GM23338 (cell line): ENCODE results near the gene TSPEAR. TPM values are rescaled to one million over a fixed set of nuclear protein-coding genes. Genes with fewer than 3 reads are reported as not detected.

Experiments
- ATAC-seq: fragments of 200-7000 bp; cut with Tn5 transposase; 3 replicates; pipeline ENCODE4 v1.9.1; 2020
- DNase-seq: peaks from one replicate; pipeline ENCODE4 v3.0.0-alpha.2; 2015; ENCODE audit warnings: low spot score
- H2AFZ ChIP-seq: fragments of 200-600 bp; sonication (generic); 2 replicates; pipeline ENCODE4 v1.8.0; 2016; ENCODE audit warnings: antibody characterized with exemption, mild to moderate bottlenecking, moderate library complexity
- H3F3A ChIP-seq: fragments of 200-600 bp; sonication (generic); replicated peaks from 2 replicates; pipeline ENCODE4 v1.8.0; 2017; ENCODE audit warnings: antibody characterized with exemption, mixed run types, low read depth
- H3K27ac ChIP-seq: fragments of 200-600 bp; sonication (generic); 2 replicates; pipeline ENCODE4 v1.6.1; 2016; ENCODE audit warnings: low read depth
- H3K27me3 ChIP-seq: fragments of 200-600 bp; sonication (generic); 2 replicates; pipeline ENCODE4 v1.8.0; 2016; ENCODE audit warnings: mild to moderate bottlenecking, mixed run types, moderate library complexity; ENCODE audit not compliant: insufficient read depth
- H3K36me3 ChIP-seq: fragments of 200-600 bp; sonication (generic); 2 replicates; pipeline ENCODE4 v1.8.0; 2016; ENCODE audit warnings: mild to moderate bottlenecking; ENCODE audit not compliant: insufficient read depth
- H3K4me1 ChIP-seq: fragments of 200-600 bp; sonication (generic); 2 replicates; pipeline ENCODE4 v1.8.0; 2016; ENCODE audit warnings: mild to moderate bottlenecking, moderate library complexity; ENCODE audit not compliant: insufficient read depth
- H3K4me2 ChIP-seq: fragments of 200-600 bp; sonication (generic); 2 replicates; pipeline ENCODE4 v1.7.1; 2017; ENCODE audit warnings: mixed run types
- H3K4me3 ChIP-seq: fragments of 200-600 bp; sonication (generic); 2 replicates; pipeline ENCODE4 v1.6.1; 2016; ENCODE audit warnings: mixed run types
- H3K79me2 ChIP-seq: fragments of 200-600 bp; sonication (generic); replicated peaks from 2 replicates; pipeline ENCODE4 v1.8.0; 2017; ENCODE audit warnings: mild to moderate bottlenecking; ENCODE audit not compliant: insufficient read depth
- H3K9me2 ChIP-seq: fragments of 200-600 bp; sonication (generic); 2 replicates; pipeline ENCODE4 v1.8.0; 2017; ENCODE audit not compliant: insufficient read depth
- H4K20me1 ChIP-seq: fragments of 200-600 bp; sonication (generic); replicated peaks from 2 replicates; pipeline ENCODE4 v1.8.0; 2017; ENCODE audit warnings: mild to moderate bottlenecking; ENCODE audit not compliant: insufficient read depth
- H3K27ac Mint-ChIP-seq: 2 replicates; pipeline ENCODE4 v1.8.0; 2020; ENCODE audit warnings: inconsistent platforms, mild to moderate bottlenecking, moderate library complexity, mixed read lengths
- H3K27me3 Mint-ChIP-seq: 3 replicates; pipeline ENCODE4 v1.8.0; 2022; ENCODE audit warnings: low read depth, mild to moderate bottlenecking, moderate library complexity, mixed read lengths, inconsistent platforms; ENCODE audit not compliant: insufficient read depth, poor library complexity
- H3K36me3 Mint-ChIP-seq: 3 replicates; pipeline ENCODE4 v1.8.0; 2021; ENCODE audit warnings: low read depth, mild to moderate bottlenecking, inconsistent platforms, moderate library complexity, mixed read lengths
- H3K4me1 Mint-ChIP-seq: 3 replicates; pipeline ENCODE4 v1.8.0; 2020; ENCODE audit warnings: mild to moderate bottlenecking, inconsistent platforms, mixed read lengths
- H3K4me3 Mint-ChIP-seq: 3 replicates; pipeline ENCODE4 v1.8.0; 2021; ENCODE audit warnings: moderate library complexity, mild to moderate bottlenecking, inconsistent platforms, mixed read lengths
- H3K9me3 Mint-ChIP-seq: 3 replicates; pipeline ENCODE4 v1.8.0; 2020; ENCODE audit warnings: moderate library complexity, mild to moderate bottlenecking, inconsistent platforms, mixed read lengths
- ZNF114 ChIP-seq: fragments of 250-450 bp; sonication (Bioruptor Pico); IDR thresholded peaks from 2 replicates; pipeline ENCODE4 v1.5.0; 2020; ENCODE audit warnings: mild to moderate bottlenecking, moderate library complexity
- ZNF462 ChIP-seq: fragments of 250-450 bp; sonication (Bioruptor Pico); IDR thresholded peaks from 2 replicates; pipeline ENCODE4 v1.5.0; 2020; ENCODE audit warnings: mild to moderate bottlenecking, moderate library complexity
- polyA plus RNA-seq: library from polyadenylated mRNA; unstranded; fragments of >200 nt; fragmentation: Nextera tagmentation; extraction: Ambion mirVana; gene quantifications from 2 replicates; pipeline ENCODE4 v1.2.1, GENCODE V29; 2016
- total RNA-seq: library from RNA; depleted of rRNA; stranded (reverse); fragments of >200 nt; shearing (Covaris generic); gene quantifications from 2 replicates; pipeline ENCODE4 v1.2.3, GENCODE V29; 2014
- TF ChIP-seq, protein P1 (sequence below), 2 experiments: fragments of 200-600 bp in 1 of 2; sonication (generic) in 1 of 2; conservative IDR thresholded peaks; 2 replicates each; pipeline versions ENCODE4 v1.5.1 to v1.6.1; 2016 to 2017; ENCODE audit warnings: antibody characterized with exemption in 2 of 2, low read depth in 2 of 2, mild to moderate bottlenecking in 2 of 2, moderate library complexity in 1 of 2
- TF ChIP-seq, protein P2 (sequence below): IDR thresholded peaks from 2 replicates; pipeline ENCODE4 v1.6.1; 2016; ENCODE audit warnings: antibody characterized with exemption

TSPEAR gene
- total and polyA plus RNA-seq, 2 experiments from 2014 or later = 0.35 to 0.92 TPM

GRCh38 chr21:44658913-44659595, 52.3 kb downstream of the TSPEAR start:
- H3K27me3 ChIP-seq = no peaks in the 10 kb centered on the region
- TF ChIP-seq, protein P1, sequence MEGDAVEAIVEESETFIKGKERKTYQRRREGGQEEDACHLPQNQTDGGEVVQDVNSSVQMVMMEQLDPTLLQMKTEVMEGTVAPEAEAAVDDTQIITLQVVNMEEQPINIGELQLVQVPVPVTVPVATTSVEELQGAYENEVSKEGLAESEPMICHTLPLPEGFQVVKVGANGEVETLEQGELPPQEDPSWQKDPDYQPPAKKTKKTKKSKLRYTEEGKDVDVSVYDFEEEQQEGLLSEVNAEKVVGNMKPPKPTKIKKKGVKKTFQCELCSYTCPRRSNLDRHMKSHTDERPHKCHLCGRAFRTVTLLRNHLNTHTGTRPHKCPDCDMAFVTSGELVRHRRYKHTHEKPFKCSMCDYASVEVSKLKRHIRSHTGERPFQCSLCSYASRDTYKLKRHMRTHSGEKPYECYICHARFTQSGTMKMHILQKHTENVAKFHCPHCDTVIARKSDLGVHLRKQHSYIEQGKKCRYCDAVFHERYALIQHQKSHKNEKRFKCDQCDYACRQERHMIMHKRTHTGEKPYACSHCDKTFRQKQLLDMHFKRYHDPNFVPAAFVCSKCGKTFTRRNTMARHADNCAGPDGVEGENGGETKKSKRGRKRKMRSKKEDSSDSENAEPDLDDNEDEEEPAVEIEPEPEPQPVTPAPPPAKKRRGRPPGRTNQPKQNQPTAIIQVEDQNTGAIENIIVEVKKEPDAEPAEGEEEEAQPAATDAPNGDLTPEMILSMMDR (conservative IDR thresholded peaks at IDR 0.05; ENCODE audit: low read depth in 2 of 2) = no peak
- TF ChIP-seq, protein P2, sequence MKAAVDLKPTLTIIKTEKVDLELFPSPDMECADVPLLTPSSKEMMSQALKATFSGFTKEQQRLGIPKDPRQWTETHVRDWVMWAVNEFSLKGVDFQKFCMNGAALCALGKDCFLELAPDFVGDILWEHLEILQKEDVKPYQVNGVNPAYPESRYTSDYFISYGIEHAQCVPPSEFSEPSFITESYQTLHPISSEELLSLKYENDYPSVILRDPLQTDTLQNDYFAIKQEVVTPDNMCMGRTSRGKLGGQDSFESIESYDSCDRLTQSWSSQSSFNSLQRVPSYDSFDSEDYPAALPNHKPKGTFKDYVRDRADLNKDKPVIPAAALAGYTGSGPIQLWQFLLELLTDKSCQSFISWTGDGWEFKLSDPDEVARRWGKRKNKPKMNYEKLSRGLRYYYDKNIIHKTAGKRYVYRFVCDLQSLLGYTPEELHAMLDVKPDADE = no peak
- no peak for TF ChIP-seq ZNF114 (CRISPR knock-in tag)
- TF ChIP-seq ZNF462 (CRISPR knock-in tag) = no peak
- H3K27me3 Mint-ChIP-seq = peaks cover 8% of the 10 kb centered on the region
- peaks cover 31% of the 10 kb centered on the region for H3K4me1 ChIP-seq
- H3K79me2 ChIP-seq = no peaks in the 10 kb centered on the region
- H3K9me2 ChIP-seq = no peaks in the 10 kb centered on the region
- no peak overlapping the region for H3K4me3 Mint-ChIP-seq
- no peak overlapping the region for H3K27ac ChIP-seq
- no peak overlapping the region for H3K4me3 ChIP-seq
- peaks cover 9% of the 10 kb centered on the region; the same call in 2 of the 3 replicates for H3K36me3 Mint-ChIP-seq
- H2AFZ ChIP-seq = peak overlapping the region; percentile 86
- peak overlapping the region; percentile 47; the same call in 1 of the 2 replicates for H3K27ac Mint-ChIP-seq
- H3F3A ChIP-seq = 0 out of 2 replicates have a peak, but pooled peaks cover 3% of the 10 kb centered on the region
- H3K9me3 Mint-ChIP-seq = peaks cover 18% of the 10 kb centered on the region
- DNase-seq (no peak), ATAC-seq (peak; percentile 36)
- H3K4me1 Mint-ChIP-seq = peaks cover 30% of the 10 kb centered on the region
- H3K36me3 ChIP-seq = no peaks in the 10 kb centered on the region
- no peaks in the 10 kb centered on the region for H4K20me1 ChIP-seq
- peak overlapping the region; percentile 47; the same call in 1 of the 2 replicates for H3K4me2 ChIP-seq
